T-helper 22 cell (primary cell): ENCODE data around the gene TMCO5A.

Experiments used
- DNase-seq: peaks from one replicate; pipeline ENCODE4 v3.0.0-alpha.2; 2020; ENCODE audit warnings: low read depth

The TMCO5A gene

DNA sequence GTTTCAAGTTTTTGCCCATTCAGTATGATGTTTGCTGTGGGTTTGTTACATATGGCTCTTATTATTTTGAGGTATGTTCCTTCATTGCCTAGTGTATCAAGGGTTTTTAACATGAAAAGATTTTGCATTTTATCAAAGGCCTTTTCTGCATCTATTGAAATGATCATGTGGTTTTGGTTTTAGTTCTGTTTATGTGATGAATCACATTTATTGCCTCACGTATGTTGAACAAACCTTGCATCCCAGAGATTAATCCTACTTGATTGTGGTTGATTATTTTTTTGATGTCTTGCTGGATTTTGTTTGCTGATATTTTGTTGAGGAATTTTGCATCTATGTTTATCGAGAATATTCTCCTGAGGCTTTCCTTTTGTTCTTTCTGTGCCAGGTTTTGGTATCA is 39.4 kb downstream of the TMCO5A start:
- no peak for DNase-seq

DNA sequence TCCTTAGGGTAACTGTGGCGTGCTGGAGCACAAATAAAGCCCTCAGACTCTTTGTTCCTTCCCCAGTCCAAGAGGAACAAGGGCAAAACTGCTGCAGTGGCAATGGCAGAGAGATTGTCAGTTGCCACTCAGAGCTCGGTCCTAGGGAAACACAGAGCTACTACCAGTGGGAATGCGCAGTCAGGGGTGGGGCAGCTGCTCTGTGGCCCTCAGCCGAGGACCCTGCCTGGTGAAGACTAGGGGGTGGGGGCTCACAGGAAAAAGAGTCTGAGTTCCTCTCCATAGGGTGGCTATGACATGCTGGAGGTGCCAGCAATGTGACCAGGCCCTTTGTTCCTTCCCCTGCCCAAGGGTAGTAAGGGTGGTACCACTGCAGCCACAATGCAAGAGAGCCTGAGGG is 43.8 kb downstream of the TMCO5A start:
- DNase-seq: no peak

DNA sequence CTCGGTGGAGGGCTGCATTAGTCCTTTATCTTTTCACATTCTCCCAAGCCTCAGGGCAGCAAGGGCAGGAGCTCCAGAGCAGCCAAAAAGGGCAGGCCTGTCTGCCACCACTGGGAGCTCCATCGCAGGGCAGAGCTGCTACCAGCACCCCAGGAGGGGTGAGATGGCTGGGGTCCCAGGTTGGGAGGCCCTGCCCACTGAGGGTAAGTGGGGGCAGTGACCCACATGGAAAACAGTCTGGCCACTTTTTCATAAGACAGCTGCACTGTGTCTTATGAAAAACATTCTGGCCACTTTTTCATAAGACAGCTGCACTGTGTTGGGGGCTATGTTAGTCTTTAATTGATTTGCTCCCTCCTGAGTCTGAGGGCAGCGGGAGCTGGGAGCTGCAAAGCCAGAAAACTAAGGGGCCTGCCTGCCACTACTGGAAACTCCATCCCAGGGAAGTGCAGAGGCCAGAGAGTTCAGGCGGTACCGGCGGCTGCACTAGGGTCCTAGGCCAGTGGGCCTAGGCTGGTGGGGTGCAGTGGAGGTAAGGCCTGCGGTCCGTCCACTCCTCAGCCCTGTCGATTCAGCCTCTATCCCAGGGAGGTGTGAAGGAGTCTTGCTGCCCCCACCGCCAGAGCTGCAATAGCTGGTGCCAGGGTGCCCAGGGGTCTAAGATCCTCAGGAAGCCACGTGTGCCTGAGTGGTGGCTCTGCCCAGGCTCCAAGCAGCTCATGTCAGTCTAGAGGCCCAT is 45.4 kb downstream of the TMCO5A start:
- no peak for DNase-seq

DNA sequence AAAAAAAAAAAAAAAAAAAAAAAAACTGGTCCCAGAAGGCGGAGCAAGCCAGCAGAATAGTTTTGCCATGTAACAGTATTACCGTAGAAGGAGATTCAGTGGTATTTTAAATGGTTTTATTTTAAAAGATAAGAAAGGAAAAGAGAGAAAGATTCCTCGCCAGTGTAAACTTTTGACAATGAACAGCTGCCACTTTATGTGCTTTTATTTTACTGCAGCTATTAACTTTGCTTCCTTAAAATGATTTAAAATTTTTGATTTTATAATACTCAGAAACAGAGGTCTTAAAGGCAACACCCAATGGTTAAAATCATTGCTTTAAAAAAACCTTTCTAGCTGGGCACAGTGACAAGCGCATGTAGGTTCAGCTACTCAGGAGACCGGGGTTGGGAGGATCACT is 46.8 kb downstream of the TMCO5A start:
- DNase-seq: no peak

DNA sequence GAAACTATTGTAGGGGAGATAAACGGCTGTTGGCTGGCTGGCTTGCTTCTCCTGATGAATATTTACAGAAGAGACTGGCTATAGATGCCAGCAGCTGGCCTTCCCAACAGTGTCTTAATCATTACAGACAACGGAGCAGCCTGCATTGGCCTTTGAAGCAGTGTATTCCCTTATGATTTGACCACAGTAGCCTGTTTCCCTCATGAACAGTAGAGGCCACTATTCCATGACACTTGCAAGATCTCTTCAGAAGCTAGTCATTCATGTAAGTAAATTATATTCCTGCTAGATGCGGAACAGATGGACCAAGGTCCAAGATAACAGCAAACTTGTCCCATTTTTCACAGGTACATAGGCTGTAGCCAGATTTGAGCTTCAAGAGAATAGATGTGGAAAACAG is 47.3 kb downstream of the TMCO5A start:
- no peak for DNase-seq

DNA sequence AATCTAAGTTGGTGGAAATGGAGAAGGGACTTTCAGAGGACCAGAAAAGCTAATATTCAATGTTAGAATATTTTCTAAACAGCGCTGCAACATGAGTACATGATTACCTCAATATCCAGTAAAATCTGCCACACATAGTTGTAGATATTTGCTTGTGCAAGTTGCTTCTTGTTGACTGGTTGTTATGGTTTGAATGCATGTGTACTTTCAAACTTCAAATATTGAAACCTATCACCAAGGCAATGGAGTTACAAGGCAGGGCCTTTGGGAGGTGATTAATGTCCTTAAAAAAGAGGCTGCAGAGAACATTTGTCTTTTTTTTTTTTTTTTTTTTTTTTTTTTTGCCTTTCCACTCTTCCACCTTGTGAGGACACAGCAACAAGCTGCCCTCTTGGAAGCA is 49.9 kb downstream of the TMCO5A start:
- DNase-seq: no peak

DNA sequence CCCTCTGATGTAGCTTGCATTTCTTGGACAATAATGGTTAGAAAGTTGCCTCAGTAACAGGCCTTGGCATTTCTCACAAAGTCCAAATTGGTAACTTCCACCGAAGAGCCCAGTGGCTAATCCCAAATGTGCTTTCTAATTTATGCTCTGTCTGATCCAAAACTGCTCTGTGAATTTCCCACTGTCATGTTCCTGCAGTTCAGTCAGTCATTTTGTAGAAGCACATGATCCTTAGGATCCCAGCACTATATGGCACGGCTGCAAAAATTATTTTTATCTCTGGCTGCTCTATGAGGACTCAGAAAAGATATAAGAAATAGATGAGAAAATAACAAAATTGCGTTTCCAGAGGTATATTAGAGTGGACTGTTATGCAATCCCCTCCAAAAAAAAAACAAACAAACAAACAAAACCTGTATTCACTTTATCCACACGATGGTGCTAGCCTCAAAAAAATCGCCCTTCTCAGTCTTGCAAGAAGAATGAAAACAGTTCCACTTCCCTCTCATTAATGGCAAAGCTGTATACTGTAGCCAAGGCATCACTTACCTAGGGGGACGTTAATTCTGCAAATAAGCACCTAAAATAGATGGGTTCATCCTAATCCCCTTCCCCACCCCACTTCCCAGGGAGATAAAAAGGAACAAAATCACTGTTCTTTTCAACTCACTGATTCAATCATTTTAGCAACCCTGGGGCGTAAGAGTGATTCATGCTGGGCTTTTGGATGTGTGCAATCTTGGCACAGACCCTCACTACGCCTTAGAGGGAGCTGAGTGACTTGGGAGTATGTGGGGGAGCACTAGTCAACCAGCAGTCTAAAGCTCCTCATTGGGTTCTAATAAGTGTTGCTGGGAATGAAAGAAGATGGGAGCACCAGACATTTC is 61.3 kb downstream of the TMCO5A start:
- DNase-seq: no peak
